ENCODE results near the gene ZNF525.
"Not testable (repeated sequence)": the region's sequence is repeated elsewhere in the genome, so short reads cannot be mapped to it uniquely, and the experiment has no call there.

ZNF525 gene

DNA sequence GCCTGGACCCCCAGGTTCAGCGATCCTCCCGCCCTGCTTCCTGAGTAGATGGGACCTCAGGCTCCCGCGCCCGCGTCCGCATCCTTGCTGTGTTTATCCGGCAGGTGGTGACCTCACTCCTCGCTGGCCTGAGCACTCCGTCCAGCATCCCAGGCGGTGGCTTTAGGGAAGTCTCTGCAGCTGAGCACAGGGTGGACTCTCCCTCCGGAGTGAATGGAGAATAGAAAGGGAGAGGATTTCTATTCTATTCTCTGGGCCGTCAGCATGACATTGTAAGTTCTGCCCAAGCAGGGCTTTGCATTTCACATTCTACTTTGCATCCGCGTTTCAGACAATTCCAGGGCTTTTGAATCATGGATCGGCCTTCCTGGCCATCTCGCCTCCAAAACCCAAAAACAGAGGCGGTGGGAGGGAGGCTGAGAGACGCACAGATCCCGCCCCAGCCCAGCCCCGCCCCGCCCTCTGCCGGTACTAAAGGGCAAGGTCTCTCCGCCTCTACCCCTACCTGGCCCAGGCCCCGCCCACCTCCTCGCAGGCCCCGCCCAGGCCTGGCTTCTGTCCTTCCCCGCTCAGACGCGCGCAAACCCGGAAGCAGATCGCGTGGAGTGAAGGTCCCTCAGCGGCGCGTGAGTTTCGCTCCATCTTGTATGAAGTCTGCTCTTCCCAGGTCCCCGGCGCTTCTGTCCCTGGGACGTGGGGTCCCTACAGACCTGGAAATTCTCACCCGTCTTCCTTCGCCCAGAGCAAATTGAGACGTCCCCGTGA is at the start of gene ZNF525:
TSS of gene ZNF525 (plus strand) at position 572 of the 765 bp plus-strand sequence. CDS start 6,577 bp downstream, outside the sequence.
- no peaks in the 10 kb centered on the region for H3K36me3 ChIP-seq (ENCODE audit: insufficient read depth, low read length)
- no peaks in the 10 kb centered on the region for H3K9me3 ChIP-seq (ENCODE audit: low read length)
- peak within 1 kb of the TSS; percentile 63 for H3K27ac ChIP-seq (ENCODE audit: low read depth, low read length)
- H3K4me3 ChIP-seq (ENCODE audit: low read depth in 1 of 2, low read length in 2 of 2): peak within 1 kb of the TSS; percentile 67 to 85
- peaks cover 5% of the 10 kb centered on the region for H3K4me1 ChIP-seq (ENCODE audit: insufficient read depth, low read length)
- peak within 1 kb of the TSS; percentile 24 for H3K9ac ChIP-seq (ENCODE audit: low read length)
- no peaks in the 10 kb centered on the region for H3K27me3 ChIP-seq (ENCODE audit: control insufficient read depth in 1 of 2, insufficient read depth in 2 of 2, low read length in 2 of 2)

DNA sequence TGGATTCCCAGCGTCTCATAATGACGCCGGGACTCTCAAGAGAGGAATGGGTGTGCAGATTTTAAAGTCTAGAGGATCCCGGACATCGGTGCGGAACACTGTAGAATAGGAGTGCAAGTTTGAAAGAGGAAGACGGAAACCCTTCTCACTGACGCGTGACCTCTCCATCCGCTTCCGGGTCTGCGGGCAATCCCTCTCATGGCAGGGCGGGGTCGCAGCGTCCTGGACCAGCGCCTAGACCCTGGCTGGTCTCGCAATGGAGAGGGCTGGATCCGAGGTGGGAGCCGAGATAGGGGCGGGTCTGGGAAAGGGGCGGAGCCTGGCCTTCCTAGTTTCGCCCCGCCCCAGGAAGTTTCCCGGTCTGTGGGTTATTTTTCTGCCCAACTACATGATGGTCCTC is 36.5 kb upstream of the ZNF525 start:
- no peak overlapping the region for H3K27ac ChIP-seq (ENCODE audit: low read depth, low read length)
- peak overlapping the region; percentile 3 to 27 for H3K4me3 ChIP-seq (ENCODE audit: low read depth in 1 of 2, low read length in 2 of 2)
- no peak overlapping the region for H3K9ac ChIP-seq (ENCODE audit: low read length)
- H3K9me3 ChIP-seq (ENCODE audit: low read length): peaks cover 5% of the 10 kb centered on the region
- no peaks in the 10 kb centered on the region for H3K4me1 ChIP-seq (ENCODE audit: insufficient read depth, low read length)
- no peaks in the 10 kb centered on the region for H3K27me3 ChIP-seq (ENCODE audit: control insufficient read depth in 1 of 2, insufficient read depth in 2 of 2, low read length in 2 of 2)
- H3K36me3 ChIP-seq (ENCODE audit: insufficient read depth, low read length): no peaks in the 10 kb centered on the region

DNA sequence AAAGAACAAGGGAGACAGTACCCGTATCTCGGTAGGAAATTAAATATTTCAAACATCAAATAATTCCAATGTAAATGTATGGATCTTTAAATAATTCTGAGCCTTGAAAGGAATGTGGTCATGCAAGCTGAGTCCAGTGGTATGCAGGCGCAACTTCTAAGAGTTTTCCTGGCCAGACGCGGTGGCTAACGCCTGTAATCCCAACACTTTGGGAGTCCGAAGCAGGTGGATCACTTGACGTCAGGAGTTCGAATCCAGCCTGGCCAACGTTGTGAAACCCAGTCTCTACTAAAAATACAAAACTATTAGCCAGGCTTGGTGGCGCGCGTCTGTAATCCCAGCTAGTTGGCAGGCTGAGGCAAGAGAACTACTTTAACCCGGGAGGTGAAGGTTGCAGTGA is 33.0 kb upstream of the ZNF525 start:
- H3K4me3 ChIP-seq (ENCODE audit: low read depth in 1 of 2, low read length in 2 of 2): no peak overlapping the region
- no peaks in the 10 kb centered on the region for H3K9me3 ChIP-seq (ENCODE audit: low read length)
- H3K27me3 ChIP-seq (ENCODE audit: control insufficient read depth in 1 of 2, insufficient read depth in 2 of 2, low read length in 2 of 2): no peaks in the 10 kb centered on the region
- no peaks in the 10 kb centered on the region for H3K4me1 ChIP-seq (ENCODE audit: insufficient read depth, low read length)
- no peaks in the 10 kb centered on the region for H3K36me3 ChIP-seq (ENCODE audit: insufficient read depth, low read length)
- H3K27ac ChIP-seq (ENCODE audit: low read depth, low read length): no peak overlapping the region
- H3K9ac ChIP-seq (ENCODE audit: low read length): no peak overlapping the region

DNA sequence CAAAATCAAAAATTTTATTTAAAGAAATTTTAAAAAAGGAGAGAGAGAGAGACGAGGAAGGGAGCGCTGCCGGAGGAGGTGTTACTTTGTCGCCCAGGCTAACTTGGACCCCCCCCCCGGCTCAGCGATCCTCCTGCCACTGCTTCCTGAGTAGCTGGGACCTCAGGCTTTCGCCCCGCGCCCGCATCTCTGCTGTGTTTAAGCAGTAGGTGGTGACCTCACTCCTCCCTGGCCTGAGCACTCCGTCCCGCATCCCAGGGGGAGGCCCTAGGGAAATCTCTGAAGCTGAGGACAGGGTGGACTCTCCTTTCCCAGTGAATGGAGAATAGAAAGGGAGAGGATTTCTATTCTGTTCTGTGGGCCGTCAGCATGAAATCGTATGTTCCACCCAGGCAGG is 32.4 kb upstream of the ZNF525 start:
- peak overlapping the region; percentile 75 for H3K27ac ChIP-seq (ENCODE audit: low read depth, low read length)
- H3K9ac ChIP-seq (ENCODE audit: low read length): peak overlapping the region; percentile 71
- no peaks in the 10 kb centered on the region for H3K36me3 ChIP-seq (ENCODE audit: insufficient read depth, low read length)
- H3K27me3 ChIP-seq (ENCODE audit: control insufficient read depth in 1 of 2, insufficient read depth in 2 of 2, low read length in 2 of 2): no peaks in the 10 kb centered on the region
- no peaks in the 10 kb centered on the region for H3K9me3 ChIP-seq (ENCODE audit: low read length)
- H3K4me1 ChIP-seq (ENCODE audit: insufficient read depth, low read length): no peaks in the 10 kb centered on the region
- peak overlapping the region; percentile 71 to 85 for H3K4me3 ChIP-seq (ENCODE audit: low read depth in 1 of 2, low read length in 2 of 2)

DNA sequence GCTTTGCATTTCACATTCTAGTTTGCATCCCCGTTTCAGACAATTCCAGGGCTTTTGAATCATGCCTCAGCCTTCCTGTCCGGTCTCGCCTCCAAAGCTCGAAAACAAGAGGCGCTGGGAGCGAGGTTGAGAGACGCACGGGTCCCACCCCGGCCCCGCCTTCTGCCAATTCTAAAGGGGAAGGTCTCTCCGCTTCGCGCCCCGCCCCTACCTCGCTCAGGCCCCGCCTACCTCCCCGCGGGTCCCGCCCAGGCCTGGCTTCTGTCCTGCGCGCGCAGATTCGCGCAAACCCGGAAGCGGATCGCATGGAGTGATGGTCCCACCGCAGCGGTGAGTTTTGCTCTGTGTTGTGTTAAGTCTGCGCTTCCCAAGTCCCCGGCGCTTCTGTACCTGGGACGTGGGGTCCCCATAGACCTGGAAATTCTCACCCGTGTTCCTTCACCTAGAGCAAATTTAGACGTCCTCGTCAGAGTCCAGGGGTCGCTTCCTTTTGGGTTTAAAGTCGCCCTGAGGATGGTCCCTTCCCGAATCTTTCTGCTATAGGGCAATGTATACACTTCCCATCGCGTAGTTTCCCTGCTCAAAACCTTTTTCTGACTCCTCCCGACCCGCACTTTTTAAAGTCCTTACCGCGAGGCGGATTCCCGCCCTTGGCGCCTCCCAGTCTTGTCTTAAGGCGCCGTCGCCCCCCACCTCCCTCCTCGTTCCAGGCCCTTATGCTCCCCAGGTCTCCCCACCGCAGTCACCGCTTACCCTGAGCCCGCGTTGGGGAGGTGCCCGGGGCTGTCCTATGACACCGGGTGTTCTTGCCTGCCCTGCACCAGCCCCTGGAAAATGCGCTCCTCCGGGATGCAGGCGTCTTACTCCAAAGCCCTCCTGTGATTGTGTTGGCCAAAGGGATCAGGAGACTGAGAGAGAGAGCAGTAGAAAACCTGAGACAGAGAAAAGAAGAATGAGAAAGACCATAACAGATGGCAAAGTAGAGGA is 31.7 kb upstream of the ZNF525 start, which contains the start of gene ZNF845:
TSS of gene ZNF845 (plus strand) at position 287 of the 987 bp plus-strand sequence. CDS start 7,559 bp downstream, outside the sequence.
- Histone ChIP-seq H3K4me1 (ENCODE audit: insufficient read depth, low read length) (no peaks in the 10 kb centered on the region), H3K27me3 (ENCODE audit: control insufficient read depth in 1 of 2, insufficient read depth in 2 of 2, low read length in 2 of 2) (no peaks in the 10 kb centered on the region), H3K9ac (ENCODE audit: low read length) (peak within 1 kb of the TSS; percentile 77), H3K4me3 (ENCODE audit: low read depth in 1 of 2, low read length in 2 of 2) (peak within 1 kb of the TSS; percentile 71 to 85), H3K27ac (ENCODE audit: low read depth, low read length) (peak within 1 kb of the TSS; percentile 75), H3K9me3 (ENCODE audit: low read length) (no peaks in the 10 kb centered on the region), H3K36me3 (ENCODE audit: insufficient read depth, low read length) (no peaks in the 10 kb centered on the region)

DNA sequence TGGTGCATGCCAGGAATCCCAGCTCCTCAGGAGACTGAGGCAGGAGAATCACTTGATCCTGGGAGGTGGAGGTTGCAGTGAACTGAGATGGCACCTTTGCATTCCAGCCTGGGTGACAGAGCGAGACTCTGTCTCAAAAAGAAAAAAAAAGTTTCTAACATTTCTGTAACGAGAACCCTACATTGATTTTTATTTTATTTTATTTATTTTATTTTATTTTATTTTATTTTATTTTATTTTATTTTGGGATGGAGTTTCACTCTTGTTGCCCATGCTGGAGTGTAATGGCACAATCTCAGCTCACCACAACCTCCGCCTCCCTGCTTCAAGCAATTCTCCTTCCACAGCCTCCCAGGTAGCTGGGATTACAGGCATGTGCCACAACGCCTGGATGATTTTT is 21.1 kb upstream of the ZNF525 start:
- peaks cover 52% of the 10 kb centered on the region for H3K36me3 ChIP-seq (ENCODE audit: insufficient read depth, low read length)
- H3K4me3 ChIP-seq (ENCODE audit: low read depth in 1 of 2, low read length in 2 of 2); H3K4me1 ChIP-seq (ENCODE audit: insufficient read depth, low read length); H3K27ac ChIP-seq (ENCODE audit: low read depth, low read length); H3K9me3 ChIP-seq (ENCODE audit: low read length); H3K27me3 ChIP-seq (ENCODE audit: control insufficient read depth in 1 of 2, insufficient read depth in 2 of 2, low read length in 2 of 2); H3K9ac ChIP-seq (ENCODE audit: low read length): not testable (repeated sequence)

DNA sequence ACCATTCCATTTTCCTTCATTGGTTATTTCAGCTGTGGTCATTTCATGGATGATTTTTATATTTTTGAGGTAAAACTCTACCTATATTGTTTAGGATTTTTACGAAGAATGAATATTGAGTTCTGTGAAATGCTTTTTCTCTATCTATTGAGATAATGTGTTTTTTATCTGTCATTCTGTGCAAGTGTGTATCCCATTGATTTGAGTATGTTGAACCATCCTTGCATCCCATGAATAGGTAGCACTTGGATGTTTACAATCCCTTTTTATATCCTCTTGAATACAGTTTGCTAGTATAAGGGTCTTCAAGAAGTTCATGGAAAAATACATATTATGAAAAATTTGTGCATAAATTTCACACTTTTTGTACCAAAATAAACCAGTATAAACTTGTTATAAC is 9.8 kb upstream of the ZNF525 start:
- no peak overlapping the region for H3K4me3 ChIP-seq (ENCODE audit: low read depth in 1 of 2, low read length in 2 of 2)
- H3K36me3 ChIP-seq (ENCODE audit: insufficient read depth, low read length): peaks cover 19% of the 10 kb centered on the region
- no peaks in the 10 kb centered on the region for H3K4me1 ChIP-seq (ENCODE audit: insufficient read depth, low read length)
- H3K9me3 ChIP-seq (ENCODE audit: low read length): peaks cover 23% of the 10 kb centered on the region
- H3K9ac ChIP-seq (ENCODE audit: low read length): no peak overlapping the region
- no peaks in the 10 kb centered on the region for H3K27me3 ChIP-seq (ENCODE audit: control insufficient read depth in 1 of 2, insufficient read depth in 2 of 2, low read length in 2 of 2)
- H3K27ac ChIP-seq (ENCODE audit: low read depth, low read length): no peak overlapping the region

DNA sequence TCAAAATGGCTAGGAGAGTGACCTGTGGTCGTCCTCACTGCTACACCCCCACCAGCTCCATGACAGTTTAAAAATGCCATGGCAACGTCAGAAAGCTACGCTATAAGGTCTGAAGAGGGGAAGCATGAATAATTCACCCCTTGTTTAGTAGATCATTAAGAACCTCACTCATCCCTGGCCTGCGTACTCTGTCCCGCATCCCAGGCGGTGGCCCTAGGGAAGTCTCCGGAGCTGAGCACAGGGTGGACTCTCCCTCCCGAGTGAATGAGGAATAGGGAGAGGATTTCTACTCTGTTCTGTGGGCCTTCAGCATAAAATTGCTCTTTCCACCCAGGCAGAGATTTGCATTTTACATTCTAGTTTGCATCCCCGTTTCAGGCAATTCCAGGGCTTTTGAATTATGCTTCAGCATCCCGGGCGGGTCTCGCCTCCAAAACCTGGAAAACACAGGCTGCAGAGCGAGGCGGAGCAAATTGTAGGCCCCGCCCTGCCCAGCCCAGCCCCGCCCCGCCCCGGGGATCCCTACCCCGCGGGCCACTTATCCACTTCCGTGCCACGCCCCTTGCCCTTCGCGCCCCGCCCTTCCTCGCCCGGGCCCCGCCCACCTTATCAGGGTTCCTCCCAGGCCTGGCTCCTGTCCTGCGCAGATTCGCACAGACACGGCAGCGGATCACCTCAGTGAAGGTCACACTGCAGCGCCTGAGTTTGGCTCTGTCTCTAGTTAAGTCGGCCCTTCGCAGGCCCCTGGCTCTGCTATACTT is 7.5 kb upstream of the ZNF525 start:
- Histone ChIP-seq H3K9ac (ENCODE audit: low read length) (no peak overlapping the region), H3K4me3 (ENCODE audit: low read depth in 1 of 2, low read length in 2 of 2) (no peak overlapping the region), H3K27ac (ENCODE audit: low read depth, low read length) (no peak overlapping the region), H3K36me3 (ENCODE audit: insufficient read depth, low read length) (no peaks in the 10 kb centered on the region), H3K4me1 (ENCODE audit: insufficient read depth, low read length) (no peaks in the 10 kb centered on the region), H3K27me3 (ENCODE audit: control insufficient read depth in 1 of 2, insufficient read depth in 2 of 2, low read length in 2 of 2) (no peaks in the 10 kb centered on the region), H3K9me3 (ENCODE audit: low read length) (peaks cover 18% of the 10 kb centered on the region)

DNA sequence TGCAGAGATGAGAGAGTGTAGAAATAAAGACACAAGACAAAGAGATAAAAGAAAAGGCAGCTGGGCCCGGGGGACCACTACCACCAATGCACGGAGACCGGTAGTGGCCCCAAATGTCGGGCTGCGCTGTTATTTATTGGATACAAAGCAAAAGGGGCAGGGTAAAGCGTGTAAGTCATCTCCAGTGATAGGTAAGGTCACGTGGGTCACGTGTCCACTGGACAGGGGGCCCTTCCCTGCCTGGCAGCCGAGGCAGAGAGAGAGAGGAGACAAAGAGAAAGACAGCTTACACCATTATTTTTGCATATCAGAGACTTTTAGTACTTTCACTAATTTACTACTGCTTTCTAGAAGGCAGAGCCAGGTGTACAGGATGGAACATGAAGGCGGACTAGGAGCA is 5.4 kb upstream of the ZNF525 start:
- H3K9ac ChIP-seq (ENCODE audit: low read length); H3K9me3 ChIP-seq (ENCODE audit: low read length); H3K4me3 ChIP-seq (ENCODE audit: low read depth in 1 of 2, low read length in 2 of 2); H3K27me3 ChIP-seq (ENCODE audit: control insufficient read depth in 1 of 2, insufficient read depth in 2 of 2, low read length in 2 of 2); H3K27ac ChIP-seq (ENCODE audit: low read depth, low read length); H3K4me1 ChIP-seq (ENCODE audit: insufficient read depth, low read length); H3K36me3 ChIP-seq (ENCODE audit: insufficient read depth, low read length): not testable (repeated sequence)

DNA sequence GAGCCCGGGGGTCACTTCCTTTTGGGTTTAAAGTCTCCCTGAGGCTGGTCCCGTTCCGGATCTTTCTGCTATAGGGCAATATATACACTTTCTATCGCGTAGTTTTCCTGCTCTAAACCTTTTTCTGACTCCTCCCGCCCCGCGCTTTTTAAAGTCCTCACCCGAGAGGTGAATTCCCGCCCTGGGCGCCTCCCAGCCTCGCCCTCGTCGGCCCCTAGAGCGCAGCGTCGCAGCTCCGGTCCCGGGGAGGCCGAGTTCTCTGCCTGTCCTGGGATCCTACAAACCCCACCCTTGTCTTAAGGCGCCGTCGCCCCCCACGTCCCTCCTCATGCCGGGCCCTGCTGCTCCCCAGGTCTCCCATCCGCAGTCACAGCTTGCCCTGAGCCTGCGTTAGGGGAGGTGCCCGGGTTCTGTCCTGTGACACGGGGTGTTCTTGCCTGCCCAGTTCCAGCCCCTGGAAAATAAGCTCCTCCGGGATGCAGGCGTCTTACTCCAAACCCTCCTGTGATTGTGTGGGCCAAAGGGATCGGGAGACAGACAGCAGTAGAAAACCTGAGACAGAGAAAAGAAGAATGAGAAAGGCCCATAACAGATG is 491 bp downstream of the ZNF525 start:
- Histone ChIP-seq H3K36me3 (ENCODE audit: insufficient read depth, low read length) (no peaks in the 10 kb centered on the region), H3K27ac (ENCODE audit: low read depth, low read length) (peak overlapping the region; percentile 63), H3K4me3 (ENCODE audit: low read depth in 1 of 2, low read length in 2 of 2) (peak overlapping the region; percentile 67 to 85), H3K9ac (ENCODE audit: low read length) (peak overlapping the region; percentile 24), H3K9me3 (ENCODE audit: low read length) (no peaks in the 10 kb centered on the region), H3K4me1 (ENCODE audit: insufficient read depth, low read length) (peaks cover 5% of the 10 kb centered on the region), H3K27me3 (ENCODE audit: control insufficient read depth in 1 of 2, insufficient read depth in 2 of 2, low read length in 2 of 2) (no peaks in the 10 kb centered on the region)

Measured in muscle layer of colon (tissue), 2 donors.